Measurements from ENCODE around the gene TCEA2. TPM values are rescaled to one million over a fixed set of nuclear protein-coding genes. Genes with fewer than 3 reads are reported as not detected.

Gene TCEA2
- total RNA-seq, 4 donors from 2014 or later: 5.6 to 94.3 (median 14.8) TPM

DNA sequence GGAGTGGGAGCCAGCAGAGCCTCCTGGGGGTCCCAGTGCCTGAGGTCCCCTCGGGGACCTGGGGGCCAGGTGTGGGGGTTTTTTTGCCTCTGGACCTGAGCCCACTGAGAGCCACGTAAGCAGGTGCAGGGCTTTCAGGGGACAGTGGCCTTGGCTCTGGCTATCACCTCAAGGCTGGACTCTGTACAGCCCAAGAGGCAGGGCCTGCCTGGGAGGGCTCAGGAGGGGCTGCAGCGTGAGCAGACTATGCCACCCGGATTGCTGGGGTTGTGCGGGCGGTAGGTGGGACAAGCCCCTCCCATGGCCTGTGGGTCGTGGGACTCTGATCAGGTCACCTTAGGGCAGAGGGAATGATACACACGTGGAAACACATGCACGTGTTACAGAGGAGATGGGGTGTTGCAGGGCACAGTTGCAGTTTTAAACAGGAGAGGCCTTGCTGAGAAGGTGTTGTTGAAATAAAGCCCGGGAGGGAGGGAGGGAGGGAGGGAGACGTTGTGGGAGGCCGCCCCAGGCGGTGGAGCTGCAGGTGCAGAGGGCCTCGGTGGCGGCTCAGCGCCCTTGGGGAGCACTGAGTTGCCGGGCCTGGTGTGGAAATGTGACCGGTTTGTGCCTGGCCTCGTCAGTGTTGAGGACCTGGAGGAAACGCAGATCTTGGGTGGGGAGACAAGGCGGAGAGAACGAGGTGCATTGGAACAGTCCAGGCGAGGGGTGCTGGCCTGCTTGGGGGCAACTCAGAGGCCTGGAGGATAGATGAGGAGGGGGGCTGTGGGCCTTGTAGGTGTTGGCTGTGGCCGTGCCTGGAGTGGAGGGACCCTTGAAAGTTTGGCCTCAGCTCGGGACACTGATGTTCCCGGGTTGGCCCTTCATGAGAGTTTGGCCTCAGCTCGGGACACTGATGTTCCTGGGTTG is 2.3 kb downstream of the TCEA2 start:
- Histone ChIP-seq H3K27me3 (peaks cover 4% of the 10 kb centered on the region), H3K4me1 (peaks cover 13 to 26% (median 20%) of the 10 kb centered on the region in 4 donors), H3K36me3 (no peaks in the 10 kb centered on the region), H3K4me3 (no peak overlapping the region), H3K9me3 (no peaks in the 10 kb centered on the region), H3K27ac (no peak overlapping the region)
- intact Hi-C loops (cut with DNase I; ENCODE audit: low total_unique reads): no loop called here
- TF ChIP-seq POLR2AphosphoS5 (IDR thresholded peaks at IDR 0.05): no peak
- TF ChIP-seq EP300 (IDR thresholded peaks at IDR 0.05; ENCODE audit: low read depth): no peak
- TF ChIP-seq, protein P1, sequence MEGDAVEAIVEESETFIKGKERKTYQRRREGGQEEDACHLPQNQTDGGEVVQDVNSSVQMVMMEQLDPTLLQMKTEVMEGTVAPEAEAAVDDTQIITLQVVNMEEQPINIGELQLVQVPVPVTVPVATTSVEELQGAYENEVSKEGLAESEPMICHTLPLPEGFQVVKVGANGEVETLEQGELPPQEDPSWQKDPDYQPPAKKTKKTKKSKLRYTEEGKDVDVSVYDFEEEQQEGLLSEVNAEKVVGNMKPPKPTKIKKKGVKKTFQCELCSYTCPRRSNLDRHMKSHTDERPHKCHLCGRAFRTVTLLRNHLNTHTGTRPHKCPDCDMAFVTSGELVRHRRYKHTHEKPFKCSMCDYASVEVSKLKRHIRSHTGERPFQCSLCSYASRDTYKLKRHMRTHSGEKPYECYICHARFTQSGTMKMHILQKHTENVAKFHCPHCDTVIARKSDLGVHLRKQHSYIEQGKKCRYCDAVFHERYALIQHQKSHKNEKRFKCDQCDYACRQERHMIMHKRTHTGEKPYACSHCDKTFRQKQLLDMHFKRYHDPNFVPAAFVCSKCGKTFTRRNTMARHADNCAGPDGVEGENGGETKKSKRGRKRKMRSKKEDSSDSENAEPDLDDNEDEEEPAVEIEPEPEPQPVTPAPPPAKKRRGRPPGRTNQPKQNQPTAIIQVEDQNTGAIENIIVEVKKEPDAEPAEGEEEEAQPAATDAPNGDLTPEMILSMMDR (IDR thresholded peaks at IDR 0.05): no peak
- TF ChIP-seq POLR2A (IDR thresholded peaks at IDR 0.05): no peak
- in situ Hi-C loops (cut with MboI; ENCODE audit: low pct_ligation_motif_present in 1 of 4, low pct_unique_long_range_greater_than_20kb in 1 of 4, low sequenced_read_pairs in 3 of 4): no loop called here
- DNase-seq: no peak
- WGBS, 2 donors (ENCODE audit: low coverage in 1 of 2): 44% methylated on average over 27 of the region's 27 CpGs; no CpG with 5 or more reads in 1 of the 2 donors

DNA sequence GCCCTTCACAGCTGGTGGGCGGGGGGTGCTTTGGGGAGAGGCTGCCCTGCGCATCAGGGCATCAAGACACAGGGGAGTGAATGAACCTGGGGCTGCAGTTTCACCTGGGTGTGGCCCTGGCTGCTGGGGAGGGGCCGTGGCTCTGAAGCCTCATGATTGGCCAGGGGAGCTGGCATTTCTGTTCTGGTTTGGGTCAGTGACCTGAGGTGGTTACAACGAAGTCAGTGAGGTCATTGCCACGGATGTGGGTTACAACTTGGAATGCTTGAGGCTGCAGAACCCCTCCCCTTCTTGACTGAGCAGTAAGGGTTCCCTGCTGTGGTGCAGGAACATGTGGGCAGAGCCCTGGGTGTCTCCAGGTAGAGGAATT is 3.0 kb downstream of the TCEA2 start:
- peaks cover 13 to 26% (median 20%) of the 10 kb centered on the region in 4 donors for H3K4me1 ChIP-seq
- peaks cover 4% of the 10 kb centered on the region for H3K27me3 ChIP-seq
- H3K9me3 ChIP-seq: no peaks in the 10 kb centered on the region
- DNase-seq: peak; percentile 54
- no peak overlapping the region for H3K27ac ChIP-seq
- WGBS, 2 donors (ENCODE audit: low coverage in 1 of 2): 18% methylated on average over 5 of the region's 5 CpGs; no CpG with 5 or more reads in 1 of the 2 donors
- no peaks in the 10 kb centered on the region for H3K36me3 ChIP-seq
- no peak overlapping the region for H3K4me3 ChIP-seq
- intact Hi-C loops (cut with DNase I; ENCODE audit: low total_unique reads) (no loop called here), in situ Hi-C loops (cut with MboI; ENCODE audit: low pct_ligation_motif_present in 1 of 4, low pct_unique_long_range_greater_than_20kb in 1 of 4, low sequenced_read_pairs in 3 of 4) (no loop called here)
- TF ChIP-seq POLR2A (IDR thresholded peaks at IDR 0.05) (no peak), EP300 (IDR thresholded peaks at IDR 0.05; ENCODE audit: low read depth) (no peak), POLR2AphosphoS5 (IDR thresholded peaks at IDR 0.05) (no peak)
- TF ChIP-seq, protein P1 (IDR thresholded peaks at IDR 0.05): no peak

DNA sequence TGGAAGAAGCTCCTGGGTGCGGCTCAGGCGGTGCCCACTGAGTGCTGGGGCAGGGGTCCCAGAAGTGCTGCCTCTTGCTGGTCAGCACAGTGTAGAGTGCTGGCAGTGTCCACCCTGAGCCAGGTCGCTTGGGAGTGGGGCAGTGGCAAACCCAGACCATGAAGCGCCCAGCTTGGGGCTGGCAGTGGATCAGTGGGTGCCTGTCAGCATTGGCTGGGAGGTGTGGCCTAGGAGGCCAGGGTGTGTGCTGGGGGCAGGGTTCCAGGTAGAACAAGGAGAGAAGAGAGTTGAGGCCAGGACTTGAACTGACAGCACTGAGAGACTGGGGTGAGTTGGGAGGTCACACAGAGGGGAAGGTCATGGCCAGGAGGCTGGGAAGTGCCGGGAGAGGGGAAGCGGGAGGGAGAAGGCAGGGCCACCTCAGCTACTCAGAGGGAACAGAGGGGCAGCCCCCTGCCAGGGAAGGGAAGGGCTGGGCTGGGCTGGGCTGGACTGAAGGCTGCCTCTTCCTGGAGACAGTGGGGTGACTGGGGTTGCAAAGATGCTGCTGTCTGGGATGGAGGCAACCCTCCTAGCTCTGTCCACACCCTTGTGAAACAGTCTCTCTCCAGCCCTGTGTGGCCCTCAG is 4.1 kb downstream of the TCEA2 start:
- no peak overlapping the region for H3K27ac ChIP-seq
- WGBS, 2 donors (ENCODE audit: low coverage in 1 of 2): 81% methylated on average over 6 of the region's 6 CpGs; no CpG with 5 or more reads in 1 of the 2 donors
- no peaks in the 10 kb centered on the region for H3K9me3 ChIP-seq
- no peak overlapping the region for H3K4me3 ChIP-seq
- in situ Hi-C loops (cut with MboI; ENCODE audit: low pct_ligation_motif_present in 1 of 4, low pct_unique_long_range_greater_than_20kb in 1 of 4, low sequenced_read_pairs in 3 of 4): no loop called here
- H3K36me3 ChIP-seq: no peaks in the 10 kb centered on the region
- DNase-seq: no peak
- intact Hi-C loops (cut with DNase I; ENCODE audit: low total_unique reads): no loop called here
- peaks cover 4% of the 10 kb centered on the region for H3K27me3 ChIP-seq
- no peak for TF ChIP-seq EP300 (IDR thresholded peaks at IDR 0.05; ENCODE audit: low read depth)
- TF ChIP-seq, protein P1 (IDR thresholded peaks at IDR 0.05): no peak
- TF ChIP-seq POLR2AphosphoS5 (IDR thresholded peaks at IDR 0.05): no peak
- TF ChIP-seq POLR2A (IDR thresholded peaks at IDR 0.05): no peak
- H3K4me1 ChIP-seq: peaks cover 13 to 25% (median 20%) of the 10 kb centered on the region in 4 donors

DNA sequence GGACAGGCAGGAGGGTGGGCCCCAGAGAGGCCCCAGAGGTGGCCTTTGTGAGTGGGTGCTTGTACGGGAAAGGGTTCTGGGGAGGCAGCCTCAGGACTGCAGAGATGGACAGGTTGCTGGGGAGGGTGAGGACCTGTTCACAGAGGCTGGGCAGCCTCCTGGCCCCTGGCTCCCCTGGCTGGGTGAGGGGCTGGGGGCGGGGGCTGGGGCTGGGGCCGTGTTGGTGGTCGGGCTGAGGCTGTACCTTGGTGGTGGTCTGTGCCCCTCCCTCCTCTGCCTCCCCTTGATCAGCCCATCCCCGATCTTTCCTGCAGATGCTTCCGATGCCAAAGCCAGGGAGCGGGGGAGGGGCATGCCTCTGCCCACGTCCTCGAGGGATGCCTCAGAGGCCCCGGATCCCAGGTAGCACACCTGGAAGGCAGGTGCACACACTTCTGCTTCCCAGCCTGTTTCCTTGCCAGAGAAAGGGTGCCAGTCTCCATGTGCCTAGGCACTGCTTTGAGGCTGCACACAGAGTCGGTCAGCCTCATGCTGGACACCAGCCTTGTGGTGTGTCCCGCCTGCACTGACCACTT is 4.8 kb downstream of the TCEA2 start:
- H3K4me3 ChIP-seq: no peak overlapping the region
- intact Hi-C loops (cut with DNase I; ENCODE audit: low total_unique reads) (no loop called here), in situ Hi-C loops (cut with MboI; ENCODE audit: low pct_ligation_motif_present in 1 of 4, low pct_unique_long_range_greater_than_20kb in 1 of 4, low sequenced_read_pairs in 3 of 4) (no loop called here)
- TF ChIP-seq, protein P1 (IDR thresholded peaks at IDR 0.05): no peak
- no peak for TF ChIP-seq POLR2A (IDR thresholded peaks at IDR 0.05)
- no peak for TF ChIP-seq POLR2AphosphoS5 (IDR thresholded peaks at IDR 0.05)
- no peak for TF ChIP-seq EP300 (IDR thresholded peaks at IDR 0.05; ENCODE audit: low read depth)
- 75% methylated on average over 11 of the region's 12 CpGs; no CpG with 5 or more reads in 1 of the 2 donors for WGBS, 2 donors (ENCODE audit: low coverage in 1 of 2)
- DNase-seq: no peak
- H3K27me3 ChIP-seq: peaks cover 4% of the 10 kb centered on the region
- H3K36me3 ChIP-seq: no peaks in the 10 kb centered on the region
- H3K4me1 ChIP-seq: peaks cover 9 to 19% (median 15%) of the 10 kb centered on the region in 4 donors
- H3K9me3 ChIP-seq: no peaks in the 10 kb centered on the region
- no peak overlapping the region for H3K27ac ChIP-seq
